ENCODE measurements around the gene LDHD. TPM values are rescaled to one million over a fixed set of nuclear protein-coding genes. Genes with fewer than 3 reads are reported as not detected.

LDHD gene
- polyA plus RNA-seq, 4 donors = 1.0 to 7.5 (median 5.3) TPM

DNA sequence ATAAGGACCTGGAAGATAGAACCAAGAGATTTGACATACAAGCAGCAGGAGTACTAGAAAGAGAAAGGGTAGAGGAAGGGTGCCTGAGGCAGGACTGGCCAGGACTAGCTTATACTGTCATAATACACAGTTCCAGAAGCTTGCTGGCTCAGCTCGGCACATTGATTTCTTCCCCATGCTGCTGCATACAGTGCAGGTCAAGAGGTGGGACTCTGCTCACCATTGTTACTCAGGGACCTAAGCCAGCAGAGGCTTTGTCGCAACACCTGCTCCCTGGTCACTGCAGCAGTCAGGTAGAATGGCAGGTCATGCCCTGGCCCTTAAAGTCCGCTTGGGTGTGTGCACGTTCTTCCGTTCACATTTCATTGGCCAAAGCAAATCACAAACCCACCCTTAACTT is 32.8 kb downstream of the LDHD start:
- DNase-seq (ENCODE audit: low read depth in 4 of 4, low spot score in 3 of 4) = no peak

DNA sequence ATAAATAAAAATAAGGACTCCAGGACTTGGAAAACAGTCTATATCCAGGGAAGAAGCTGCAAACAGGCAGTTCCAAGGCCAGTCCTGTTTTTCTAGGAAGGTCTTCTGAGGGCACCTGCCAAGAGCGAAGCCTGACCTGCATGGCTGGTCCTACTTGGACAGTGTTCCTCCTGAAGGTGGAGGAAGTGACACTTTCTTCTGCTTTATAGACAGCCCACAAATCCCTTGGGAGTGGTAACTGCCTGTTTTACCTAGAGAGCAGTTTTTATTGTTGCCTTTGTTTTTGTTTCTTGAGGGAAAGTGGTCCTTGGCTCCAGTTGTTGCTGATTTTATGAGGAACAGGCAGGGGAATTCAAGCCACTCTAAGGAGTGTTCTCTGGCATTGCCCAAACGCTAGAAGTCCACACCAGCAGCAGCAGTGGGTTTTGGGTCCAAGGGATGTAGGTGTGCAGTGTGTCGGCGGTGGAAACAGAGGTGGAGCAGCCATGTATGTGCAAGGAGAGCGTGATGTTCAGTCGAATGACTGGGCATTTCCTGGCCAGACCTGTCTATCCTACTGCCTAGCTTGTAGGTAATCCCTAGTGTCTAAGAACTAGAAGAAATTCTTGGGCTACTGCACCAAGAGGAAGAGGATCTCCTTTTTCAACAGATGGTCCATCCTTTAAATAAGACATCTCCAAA is 35.3 kb downstream of the LDHD start:
- DNase-seq (ENCODE audit: low read depth in 4 of 4, low spot score in 3 of 4) = no peak

DNA sequence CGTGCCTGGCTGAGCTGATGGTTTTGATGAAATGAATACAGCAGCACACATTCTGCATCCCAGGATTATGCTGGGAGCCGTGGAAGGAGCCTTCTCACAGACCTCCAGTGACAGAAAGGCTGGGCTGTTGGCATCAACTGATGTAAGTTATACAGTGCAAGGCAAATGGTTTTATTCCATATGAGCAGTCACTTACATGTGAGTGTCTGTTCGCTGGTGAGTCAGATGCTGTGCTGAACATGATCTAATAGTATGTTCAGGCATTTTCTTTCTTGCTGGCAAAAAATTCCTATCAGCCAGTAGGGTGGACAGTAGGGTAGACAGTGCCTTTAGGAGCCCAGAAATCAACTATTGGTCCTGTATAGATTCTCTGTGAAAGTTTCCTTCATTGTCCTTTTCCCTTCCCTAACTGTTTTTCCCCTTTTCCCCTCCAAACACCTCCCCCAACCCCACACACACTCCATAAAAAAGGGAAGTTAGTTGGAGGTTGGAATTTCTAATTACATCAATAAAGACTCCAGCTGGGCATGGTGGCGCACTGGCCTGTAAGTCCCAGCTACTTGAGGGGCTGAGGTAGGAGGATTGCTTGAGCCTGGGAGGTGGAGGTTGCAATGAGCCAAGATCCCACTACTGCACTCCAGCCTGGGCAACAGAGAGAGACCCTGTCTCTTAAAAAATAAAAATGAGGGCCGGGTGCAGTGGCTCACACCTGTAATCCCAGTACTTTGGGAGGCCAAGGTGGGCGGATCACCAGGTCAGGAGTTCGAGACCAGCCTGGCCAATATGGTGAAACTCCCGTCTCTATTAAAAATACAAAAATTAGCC is 36.2 kb downstream of the LDHD start:
- DNase-seq (ENCODE audit: low read depth in 4 of 4, low spot score in 3 of 4) = no peak

DNA sequence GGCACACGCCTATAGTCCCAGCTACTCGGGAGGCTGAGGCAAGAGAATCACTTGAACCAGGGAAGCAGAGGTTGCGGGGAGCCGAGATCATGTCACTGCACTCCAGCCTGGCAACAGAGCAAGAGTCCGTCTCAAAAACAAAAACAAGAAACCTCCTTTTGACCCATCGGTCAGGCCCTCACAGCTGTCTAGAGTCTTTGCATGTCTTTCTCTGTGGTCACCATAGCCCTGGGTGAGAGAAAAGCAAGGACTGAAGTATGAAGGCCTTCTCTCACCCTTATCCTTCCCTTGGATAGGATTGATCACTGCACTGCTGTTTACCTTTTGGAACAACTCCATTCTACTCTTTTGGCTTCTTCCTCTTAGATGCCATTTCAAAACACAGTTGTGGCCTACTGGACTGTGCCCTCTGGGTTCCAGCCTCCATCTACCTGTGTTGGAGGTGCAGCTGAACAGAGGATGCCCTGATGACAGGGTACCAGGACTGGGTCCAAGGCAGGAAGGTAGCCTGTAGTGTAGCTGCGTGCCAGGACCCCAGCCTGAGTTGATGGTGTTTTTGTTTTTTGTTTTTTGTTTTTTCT is 37.1 kb downstream of the LDHD start:
- DNase-seq (ENCODE audit: low read depth in 4 of 4, low spot score in 3 of 4) = no peak

DNA sequence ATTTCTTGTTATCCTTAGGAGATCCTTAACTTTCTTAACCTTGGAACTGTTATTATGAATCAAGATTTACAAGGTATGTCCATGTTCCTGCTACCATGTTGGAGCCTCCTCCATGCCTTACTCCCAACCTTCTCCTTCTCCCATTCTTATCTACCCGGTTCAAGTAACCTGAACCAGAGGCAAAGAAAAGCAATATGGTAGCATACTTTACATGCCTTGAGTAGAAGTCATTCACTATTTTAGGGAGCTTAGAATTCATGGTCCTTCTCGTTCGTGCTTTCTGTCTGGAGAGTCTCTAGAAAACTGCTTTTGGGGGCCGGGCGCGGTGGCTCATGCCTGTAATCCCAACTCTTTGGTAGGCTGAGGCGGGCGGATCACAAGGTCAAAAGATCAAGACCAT is 37.7 kb downstream of the LDHD start:
- no peak for DNase-seq (ENCODE audit: low read depth in 4 of 4, low spot score in 3 of 4)

DNA sequence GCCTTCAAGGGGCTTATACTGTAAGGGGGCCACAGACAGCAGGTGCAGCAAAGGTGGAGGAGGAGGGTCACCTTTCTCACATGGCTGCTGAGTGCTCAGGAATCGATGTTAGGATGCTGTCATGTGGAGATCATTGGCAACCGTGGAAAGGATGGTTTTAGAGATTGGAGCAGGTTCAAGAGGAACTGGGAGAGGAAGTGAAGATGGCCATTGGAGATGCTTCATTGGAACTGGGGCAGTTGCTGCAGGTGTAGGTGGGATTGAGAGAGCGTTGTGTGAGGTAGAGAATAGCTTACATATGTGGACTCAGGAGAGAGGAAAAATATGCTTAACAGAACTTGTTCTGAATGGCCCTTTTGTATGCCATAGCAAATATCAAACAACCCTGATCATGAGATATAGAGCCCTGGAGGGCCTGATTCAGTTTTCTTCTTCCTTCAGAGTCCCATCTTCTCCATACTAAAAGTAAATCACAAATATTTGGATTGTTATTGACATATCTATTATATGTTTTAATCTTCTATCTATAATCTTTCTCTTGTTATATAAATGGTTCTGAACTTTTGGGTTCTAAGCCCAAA is 40.8 kb downstream of the LDHD start:
- DNase-seq (ENCODE audit: low read depth in 4 of 4, low spot score in 3 of 4) = no peak

DNA sequence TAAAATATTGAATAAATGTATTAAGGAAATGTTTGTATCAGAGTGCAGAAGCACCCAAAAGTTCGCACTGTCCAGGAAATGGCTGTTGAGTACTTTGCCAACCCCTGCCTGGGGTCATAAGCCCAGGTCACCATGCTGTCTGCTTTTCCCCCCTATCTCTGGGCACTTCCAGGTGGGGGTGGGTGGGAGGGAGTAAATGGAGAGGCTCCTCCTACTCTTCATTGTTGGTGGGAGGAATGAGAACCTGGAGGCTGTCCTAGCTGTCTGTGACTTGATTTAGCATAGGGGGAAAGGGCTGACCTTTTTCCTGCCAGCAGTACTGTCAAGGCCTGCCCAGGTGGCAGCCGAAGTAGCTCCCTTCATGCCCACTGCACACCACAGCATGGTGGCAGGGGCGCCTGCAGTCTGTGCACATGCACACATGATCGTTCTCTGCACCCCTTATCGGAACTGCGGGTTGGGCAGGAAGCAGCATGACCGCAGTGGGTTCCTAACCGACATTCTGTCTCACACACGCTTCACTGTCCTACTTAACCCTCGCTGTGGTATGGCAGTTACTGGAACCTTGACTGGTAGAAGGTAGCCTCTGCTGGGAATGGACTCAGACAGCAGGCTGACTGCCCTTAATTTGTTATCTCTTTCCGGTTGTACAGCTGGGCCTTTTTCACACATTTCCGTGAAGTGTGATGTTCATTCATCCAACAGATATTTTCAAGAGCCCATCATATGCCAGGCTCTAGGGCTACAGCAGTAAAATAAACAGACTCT is 41.5 kb downstream of the LDHD start:
- DNase-seq (ENCODE audit: low read depth in 4 of 4, low spot score in 3 of 4) = no peak

DNA sequence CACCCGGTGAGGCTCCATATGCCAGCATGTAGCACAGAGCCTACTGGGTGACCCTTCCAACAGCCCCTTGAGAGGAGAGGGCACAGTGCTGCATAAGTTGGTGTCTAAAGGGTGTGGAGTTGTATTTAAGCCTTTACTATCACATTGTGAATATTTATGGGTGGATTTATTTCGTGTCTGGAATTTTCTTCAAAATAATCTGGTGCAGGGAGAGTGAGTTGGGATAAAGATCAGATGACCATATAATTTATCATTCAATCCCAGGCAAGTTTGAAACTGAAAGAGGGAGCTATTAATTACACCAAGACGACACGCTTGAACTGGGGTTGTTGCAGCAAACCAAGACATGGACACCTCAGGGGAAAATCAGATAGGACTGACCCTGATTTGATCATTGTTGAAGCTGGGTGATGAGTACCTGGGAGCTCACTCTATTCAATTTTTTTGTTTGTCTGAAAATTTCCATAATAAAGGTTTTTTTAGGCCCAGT is 42.2 kb downstream of the LDHD start:
- DNase-seq (ENCODE audit: low read depth in 4 of 4, low spot score in 3 of 4) = no peak

DNA sequence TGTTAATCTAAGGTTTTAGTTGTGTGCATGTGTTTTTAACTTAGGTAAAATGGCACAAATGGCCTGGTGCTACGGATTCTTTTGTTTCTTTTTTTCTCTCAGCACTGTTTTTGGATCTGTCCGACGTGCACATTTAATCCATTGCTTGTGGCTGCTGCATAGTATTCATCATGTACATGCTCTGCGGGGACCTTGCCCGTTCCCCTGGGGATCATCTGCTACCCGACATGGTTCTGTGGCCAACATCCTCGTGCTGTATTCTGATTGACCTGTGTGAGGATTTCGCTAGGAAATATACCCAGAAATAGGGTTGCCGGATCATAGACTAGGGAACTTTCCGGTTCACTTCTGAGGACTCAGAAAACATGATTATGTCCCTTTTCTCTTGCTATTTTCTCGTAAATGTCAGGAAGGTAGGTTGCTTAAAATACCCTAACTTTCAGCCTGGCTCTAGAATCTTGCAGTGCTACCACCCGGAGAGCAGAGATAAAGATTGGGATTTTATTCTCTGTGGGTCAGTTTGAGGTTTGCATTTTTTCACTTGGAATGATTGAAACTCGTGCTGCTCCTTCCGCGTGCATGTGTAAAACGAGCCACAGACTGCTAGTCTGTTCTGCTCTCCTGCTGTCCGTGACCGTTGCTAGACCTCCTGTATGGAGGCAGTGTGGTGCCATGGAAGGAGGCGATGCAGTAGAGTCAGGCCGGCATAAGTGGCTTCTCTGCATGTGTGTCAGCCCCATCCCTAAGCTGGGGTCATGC is 42.9 kb downstream of the LDHD start:
- DNase-seq (ENCODE audit: low read depth in 4 of 4, low spot score in 3 of 4) = no peak

DNA sequence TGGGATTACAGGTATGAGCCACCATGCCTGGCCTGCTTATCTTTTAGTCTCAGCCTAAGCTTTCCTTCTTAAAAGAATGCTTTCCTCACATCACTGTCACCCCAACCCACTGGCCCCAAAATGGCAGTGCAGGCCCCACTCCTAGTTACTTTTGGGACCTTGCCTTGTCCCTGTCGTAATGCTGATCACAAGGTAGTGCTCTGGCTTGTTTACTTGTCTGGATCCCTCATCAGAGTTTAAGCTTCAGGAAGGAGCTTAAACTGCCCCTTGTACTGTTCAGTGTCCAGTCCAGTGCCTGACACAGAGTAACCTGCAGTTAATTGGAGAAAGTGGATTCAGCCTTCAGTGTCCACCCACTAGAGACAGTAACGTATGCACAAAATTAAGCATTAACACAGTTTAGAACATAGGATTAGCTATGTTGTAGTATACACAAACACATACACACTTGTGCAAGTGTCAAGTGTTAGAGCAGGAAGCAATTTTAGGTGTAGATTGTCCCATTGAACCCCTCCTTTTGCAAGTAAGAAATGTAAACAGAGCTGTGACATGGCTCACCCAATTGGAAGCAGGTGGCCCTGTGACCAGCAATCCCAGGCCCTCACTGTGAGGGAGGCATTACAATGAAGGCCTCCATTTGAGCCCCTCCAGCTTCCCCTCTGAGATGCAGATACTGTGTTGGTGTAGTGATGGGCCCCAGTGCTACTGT is 44.2 kb downstream of the LDHD start:
- DNase-seq (ENCODE audit: low read depth in 4 of 4, low spot score in 3 of 4) = no peak

DNA sequence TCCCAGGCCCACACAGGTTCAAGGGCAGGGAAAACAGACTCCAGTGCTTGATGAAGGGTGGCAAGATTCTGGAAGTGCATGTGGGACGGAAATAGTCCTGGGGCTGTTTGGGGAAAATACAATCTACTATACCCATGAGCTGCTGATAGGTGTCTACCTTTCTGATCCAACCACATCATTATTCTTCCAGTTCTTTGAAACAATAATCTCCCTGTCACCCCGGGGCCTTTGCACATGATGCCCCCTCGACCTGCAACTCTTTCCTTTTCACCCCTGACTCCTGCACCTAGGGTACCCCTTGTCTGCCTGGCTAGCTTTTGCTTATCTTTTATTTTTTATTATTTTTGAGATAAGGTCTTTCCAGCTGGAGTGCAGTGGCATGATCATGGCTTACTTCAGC is 45.0 kb downstream of the LDHD start:
- no peak for DNase-seq (ENCODE audit: low read depth in 4 of 4, low spot score in 3 of 4)

DNA sequence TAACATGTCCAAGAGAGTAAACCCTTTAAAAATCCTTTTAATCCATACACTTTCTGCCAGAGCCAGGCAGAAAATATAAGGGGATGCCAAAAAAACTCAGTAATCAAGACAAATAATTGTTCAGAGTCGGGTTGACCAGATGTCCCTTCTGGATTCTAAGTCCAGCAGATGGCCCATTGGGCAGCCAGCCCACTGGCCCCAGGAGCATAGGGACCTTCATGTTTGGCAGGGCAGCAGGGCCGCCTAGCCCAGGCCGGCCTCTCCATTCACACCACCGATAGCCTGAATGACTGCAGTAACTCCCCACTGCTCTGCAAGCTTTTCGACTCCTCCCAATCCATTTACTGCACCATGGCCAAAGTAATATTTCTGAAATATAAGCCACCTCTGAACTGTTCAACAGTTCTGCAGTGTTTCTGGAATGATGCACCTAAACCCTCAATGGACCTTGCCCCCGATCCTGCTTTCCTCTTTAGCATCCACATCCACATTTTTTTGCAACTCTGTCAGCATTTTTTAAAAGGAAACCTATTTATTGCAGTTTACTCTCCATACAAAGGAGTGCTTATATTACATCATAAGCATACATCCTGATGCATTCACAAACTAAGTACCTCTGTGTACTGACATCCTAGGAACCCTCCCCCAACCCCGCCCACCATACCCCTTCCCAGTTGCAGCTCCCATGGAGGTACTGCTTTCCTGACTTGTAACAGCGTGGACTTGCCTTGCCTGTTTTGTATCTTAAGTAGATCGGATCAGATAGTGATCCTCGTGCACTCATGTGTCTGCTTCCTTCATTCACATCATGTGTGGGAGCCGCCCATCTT is 46.4 kb downstream of the LDHD start:
- no peak for DNase-seq (ENCODE audit: low read depth in 4 of 4, low spot score in 3 of 4)

DNA sequence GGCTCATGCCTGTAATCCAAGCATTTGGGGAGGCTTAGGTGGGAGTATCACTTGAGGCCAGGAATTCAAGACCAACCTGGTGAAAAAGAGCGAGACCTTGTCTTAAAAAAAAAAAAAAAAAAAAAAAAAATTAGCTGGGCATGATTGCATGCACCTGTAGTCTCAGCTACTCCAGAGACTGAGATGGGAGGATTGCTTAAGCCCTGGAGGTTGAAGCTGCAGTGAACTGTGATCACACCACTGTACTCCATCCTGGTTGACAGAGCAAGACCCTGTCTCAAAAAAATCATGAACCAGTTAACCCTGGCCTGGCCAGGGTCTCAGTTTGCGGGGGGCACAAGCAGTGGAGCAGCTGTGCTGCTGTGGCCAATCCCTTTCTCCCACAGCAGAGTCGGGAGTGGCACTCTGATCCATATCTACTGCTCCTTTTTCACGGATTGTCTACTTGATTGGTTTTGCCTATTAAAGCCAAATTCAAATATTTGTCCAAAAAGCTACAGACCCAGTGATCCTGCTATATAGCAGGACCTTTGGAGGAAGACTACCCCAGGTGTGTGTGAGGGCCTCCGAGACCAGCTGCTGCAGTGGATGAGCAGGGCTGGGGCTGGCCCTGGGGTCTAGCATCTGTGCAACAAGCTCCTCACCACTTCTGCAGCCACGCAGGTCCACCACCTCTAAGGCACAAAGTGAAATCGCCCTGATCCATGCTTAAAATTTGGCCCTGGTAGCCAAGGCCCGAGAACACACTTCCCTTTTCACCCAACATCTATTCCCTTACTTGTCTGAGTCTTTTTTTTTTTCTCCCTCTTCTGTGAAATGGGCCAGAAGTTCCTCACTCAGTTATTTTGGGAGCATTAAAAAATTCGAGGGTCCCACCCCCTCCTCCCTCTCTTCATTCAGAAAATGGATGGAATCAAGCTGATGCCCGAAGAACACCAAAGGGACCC is 48.2 kb downstream of the LDHD start:
- no peak for DNase-seq (ENCODE audit: low read depth in 4 of 4, low spot score in 3 of 4)

DNA sequence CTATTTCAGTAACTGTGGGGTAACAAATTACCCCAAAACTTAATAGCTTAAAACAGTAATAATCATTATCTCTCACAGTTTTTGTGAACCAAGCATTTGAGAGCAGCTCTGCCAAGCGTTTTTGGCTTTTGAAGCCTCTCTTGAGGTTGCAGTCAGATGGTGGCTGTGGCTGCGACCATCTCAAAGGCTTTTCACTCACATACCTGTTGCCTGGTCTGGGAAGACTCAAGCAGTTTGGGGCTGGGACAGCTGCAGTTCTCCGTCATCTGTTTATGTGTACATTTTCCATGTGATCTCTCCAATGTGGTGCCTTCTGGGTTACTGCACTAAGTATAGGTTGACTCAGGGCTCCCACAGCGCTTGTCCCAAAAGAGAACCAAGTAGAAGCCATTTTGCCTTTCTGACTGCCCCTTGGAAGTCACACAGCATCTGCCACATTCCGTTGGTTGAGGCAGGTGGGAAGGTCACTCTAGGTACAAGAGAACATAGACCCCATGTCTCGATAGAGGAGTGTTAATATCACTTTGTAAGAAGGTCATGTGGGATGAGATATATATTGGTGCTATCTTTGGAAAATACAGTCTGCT is 49.6 kb downstream of the LDHD start:
- DNase-seq (ENCODE audit: low read depth in 4 of 4, low spot score in 3 of 4) = no peak

DNA sequence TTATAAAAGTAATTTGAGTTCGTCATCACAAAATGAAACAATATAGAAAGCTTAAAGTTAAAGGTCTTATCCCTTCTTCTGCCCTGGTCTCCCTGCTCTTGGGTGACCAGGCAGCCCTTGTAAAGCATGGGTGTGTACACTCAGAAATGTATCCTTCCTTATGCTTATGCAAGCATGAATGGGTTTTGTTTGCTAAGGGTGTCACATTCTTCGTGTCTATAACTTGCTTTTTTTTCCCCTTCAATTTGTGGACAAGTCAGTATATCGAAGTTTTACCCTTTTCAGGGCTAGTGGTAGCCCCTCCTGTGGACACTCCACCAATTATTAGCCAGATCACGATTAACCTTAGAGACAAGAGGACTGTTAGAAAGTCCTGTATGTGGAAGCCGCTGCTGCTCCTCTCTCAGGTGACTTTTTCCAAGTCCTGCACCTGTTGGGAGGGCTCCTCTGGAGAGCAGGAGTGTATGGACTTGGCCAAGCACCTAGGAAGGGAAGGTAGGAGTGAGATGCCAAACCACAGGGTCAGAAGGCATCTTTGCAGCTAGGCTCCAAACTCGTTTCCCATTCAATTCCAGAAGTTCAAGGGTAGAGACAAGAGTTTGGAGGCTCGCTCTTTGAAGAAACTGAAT is 50.9 kb downstream of the LDHD start:
- no peak for DNase-seq (ENCODE audit: low read depth in 4 of 4, low spot score in 3 of 4)

DNA sequence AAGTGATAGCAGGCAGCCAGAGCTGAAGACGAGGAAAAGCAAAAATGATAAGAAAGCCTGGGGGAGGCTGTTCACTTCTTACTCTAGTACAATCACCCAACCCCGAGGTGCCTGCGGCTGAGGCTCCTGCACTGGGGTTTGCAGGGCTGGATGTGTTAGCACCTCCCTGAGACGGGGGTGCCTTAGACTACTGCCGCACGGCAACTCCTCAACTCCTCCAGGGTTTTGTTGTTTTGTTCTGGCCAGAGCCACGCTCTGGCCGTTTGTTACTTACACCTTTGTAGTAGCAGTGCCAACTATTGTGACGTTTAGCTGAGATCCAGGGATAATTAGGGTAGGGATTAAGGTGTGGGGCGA is 51.5 kb downstream of the LDHD start:
- no peak for DNase-seq (ENCODE audit: low read depth in 4 of 4, low spot score in 3 of 4)

Measured in left renal pelvis (tissue), 4 donors.